Neural progenitor cell (in vitro differentiated cells): ENCODE results near the gene ATP6V0E1.

Experiments used
- CTCF ChIP-seq: fragments of 200-600 bp; sonication (generic); IDR thresholded peaks from 2 replicates; pipeline ENCODE4 v1.5.1; 2017; ENCODE audit warnings: antibody characterized with exemption, mild to moderate bottlenecking
- EZH2phosphoT487 ChIP-seq: fragments of 200-600 bp; sonication (generic); IDR thresholded peaks from 2 replicates; pipeline ENCODE4 v1.6.1; 2017; ENCODE audit warnings: antibody characterized with exemption

GRCh38 chr5:173062141-173062540 is 78.6 kb downstream of the ATP6V0E1 start:
- TF ChIP-seq CTCF (no peak), EZH2phosphoT487 (no peak)
